ENCODE results near the gene PGBD5. TPM values are rescaled to one million over a fixed set of nuclear protein-coding genes. Genes with fewer than 3 reads are reported as not detected.

PGBD5 gene
- total and polyA plus RNA-seq, 9 of the 15 experiments (the other 6 are each of a cell fraction or from before 2014, with no cell fraction given) = under 0.01 to 0.40 (median 0.10) TPM; not detected in 3

GRCh38 chr1:230306169-230306568 lies 120.0 kb downstream of the PGBD5 start (continued):
- TF ChIP-seq FOXO4 (CRISPR knock-in tag; IDR thresholded peaks at IDR 0.05) (no peak), ZNF282 (CRISPR knock-in tag; IDR thresholded peaks at IDR 0.05) (no peak), MCM7 (IDR thresholded peaks at IDR 0.05) (no peak), ATF3 (IDR thresholded peaks at IDR 0.05) (peak; percentile 22; the same call in 1 of the 2 replicates), ATF3 (CRISPR knock-in tag; conservative IDR thresholded peaks at IDR 0.05) (no peak), CREM (IDR thresholded peaks at IDR 0.05; ENCODE audit: low read depth) (no peak), NFIC (IDR thresholded peaks at IDR 0.05) (no peak), EZH2 (IDR thresholded peaks at IDR 0.05; ENCODE audit: borderline replicate concordance, low read depth, low read length) (no peak), VEZF1 (CRISPR knock-in tag; IDR thresholded peaks at IDR 0.05) (no peak), SETDB1 (IDR thresholded peaks at IDR 0.05; ENCODE audit: low read length) (no peak), KDM4B (IDR thresholded peaks at IDR 0.05; ENCODE audit: borderline replicate concordance in 2 of 2, low read depth in 1 of 2) (no peak), ETV1 (tag; conservative IDR thresholded peaks at IDR 0.05; ENCODE audit: low read depth) (peak; percentile 45; the same call in 1 of the 2 replicates), NFIX (CRISPR knock-in tag; IDR thresholded peaks at IDR 0.05; ENCODE audit: low read depth) (no peak), FOXJ3 (CRISPR knock-in tag; IDR thresholded peaks at IDR 0.05) (no peak), RBFOX2 (IDR thresholded peaks at IDR 0.05; ENCODE audit: low read depth, low read length) (no peak), ZNF785 (CRISPR knock-in tag; IDR thresholded peaks at IDR 0.05) (no peak), RAD21 (CRISPR knock-in tag; conservative IDR thresholded peaks at IDR 0.05 in 1 of 2, IDR thresholded peaks at IDR 0.05 in 1 of 2) (peak in 1 of 2 experiments; percentile 51; a peak in 2 of 4 replicates), MAFK (IDR thresholded peaks at IDR 0.05; ENCODE audit: low read length) (no peak), ETS1 (conservative IDR thresholded peaks at IDR 0.05; ENCODE audit: control insufficient read depth, low read depth, low read length) (no peak), MLLT1 (IDR thresholded peaks at IDR 0.05) (no peak), CSDE1 (IDR thresholded peaks at IDR 0.05) (no peak), SRSF1 (IDR thresholded peaks at IDR 0.05; ENCODE audit: low read depth, low read length) (no peak)

All from K562 (cell line).